CD4-positive, alpha-beta T cell treated with Interleukin-4 for 4 hours (primary cell): ENCODE measurements around the gene MORN1.
"Not testable (repeated sequence)": the region's sequence is repeated elsewhere in the genome, so short reads cannot be mapped to it uniquely, and the experiment has no call there.

Experiments used
- DNase-seq: peaks from one replicate; pipeline ENCODE4 v3.0.0-alpha.2; 2020

The MORN1 gene

GRCh38 chr1:2391041-2391930 lies at the start of gene MORN1, which contains the start of gene RER1:
Gene MORN1 (minus strand): TSS chr1:2391554. CDS start chr1:2391533, 21 bp downstream.
Gene RER1 (plus strand): TSS chr1:2391841. CDS start chr1:2395791, 3,950 bp downstream.
- DNase-seq: peak; percentile 98

GRCh38 chr1:2440346-2440745 lies 49.0 kb upstream of the MORN1 start:
- not testable (repeated sequence) for DNase-seq

GRCh38 chr1:2439369-2439768 lies 48.0 kb upstream of the MORN1 start:
- DNase-seq: no peak

GRCh38 chr1:2438641-2439040 lies 47.3 kb upstream of the MORN1 start:
- DNase-seq: no peak

GRCh38 chr1:2438038-2438437 lies 46.7 kb upstream of the MORN1 start:
- no peak for DNase-seq

GRCh38 chr1:2437617-2438016 lies 46.3 kb upstream of the MORN1 start:
- DNase-seq: no peak

GRCh38 chr1:2436876-2437275 lies 45.5 kb upstream of the MORN1 start:
- no peak for DNase-seq

GRCh38 chr1:2435746-2436355 lies 44.5 kb upstream of the MORN1 start:
- no peak for DNase-seq

- DNase-seq: no peak
Measured at GRCh38 chr1:2435091-2435490, 43.7 kb upstream of the MORN1 start.

GRCh38 chr1:2433936-2434655 lies 42.7 kb upstream of the MORN1 start:
- no peak for DNase-seq

GRCh38 chr1:2433196-2433595 lies 41.8 kb upstream of the MORN1 start:
- no peak for DNase-seq

GRCh38 chr1:2432441-2432844 lies 41.1 kb upstream of the MORN1 start:
- no peak for DNase-seq

GRCh38 chr1:2431518-2431917 lies 40.2 kb upstream of the MORN1 start:
- DNase-seq: no peak

GRCh38 chr1:2431103-2431502 lies 39.7 kb upstream of the MORN1 start:
- no peak for DNase-seq

- DNase-seq: no peak
Measured at GRCh38 chr1:2430592-2430973, 39.2 kb upstream of the MORN1 start.

- no peak for DNase-seq
Measured at GRCh38 chr1:2429780-2430591, 38.6 kb upstream of the MORN1 start.

GRCh38 chr1:2428490-2428889 lies 37.1 kb upstream of the MORN1 start:
- DNase-seq: no peak

GRCh38 chr1:2427976-2428375 lies 36.6 kb upstream of the MORN1 start:
- no peak for DNase-seq

- no peak for DNase-seq
Measured at GRCh38 chr1:2427051-2427450, 35.7 kb upstream of the MORN1 start.

GRCh38 chr1:2426540-2426939 lies 35.2 kb upstream of the MORN1 start:
- DNase-seq: no peak

GRCh38 chr1:2425892-2426291 lies 34.5 kb upstream of the MORN1 start:
- no peak for DNase-seq

GRCh38 chr1:2422523-2422922 lies 31.2 kb upstream of the MORN1 start:
- no peak for DNase-seq

GRCh38 chr1:2419416-2419815 lies 28.1 kb upstream of the MORN1 start:
- DNase-seq: no peak
